HepG2 (cell line): ENCODE data around the gene MAN2A2. TPM values are rescaled to one million over a fixed set of nuclear protein-coding genes. Genes with fewer than 3 reads are reported as not detected.

Source experiments
- ATF6 ChIP-seq: sonication (generic); formaldehyde crosslinking; conservative IDR thresholded peaks from 2 replicates; pipeline ENCODE4 v1.4.0; 2020; ENCODE audit warnings: missing genetic modification reagents
- CTCF ChIP-seq: sonication (generic); formaldehyde crosslinking; IDR thresholded peaks from 2 replicates; pipeline ENCODE4 v1.5.0; 2020; ENCODE audit warnings: mild to moderate bottlenecking, missing genetic modification reagents, moderate library complexity
- FOSL2 ChIP-seq: sonication (generic); formaldehyde crosslinking; IDR thresholded peaks from 2 replicates; pipeline ENCODE4 v1.4.0; 2020; ENCODE audit warnings: missing genetic modification reagents
- HDAC6 ChIP-seq: fragments of 200-600 bp; sonication (generic); IDR thresholded peaks from 2 replicates; pipeline ENCODE4 v1.7.0; 2017; ENCODE audit warnings: mild to moderate bottlenecking, antibody characterized with exemption, low read length, low read depth
- HNRNPL ChIP-seq: fragments of 200-400 bp; formaldehyde crosslinking; IDR thresholded peaks from 2 replicates; pipeline ENCODE4 v1.6.1; 2017; ENCODE audit warnings: mild to moderate bottlenecking, low read depth, low read length
- NR2F1 ChIP-seq, 2 experiments: fragments of 450-650 bp in 1 of 2; formaldehyde crosslinking in 1 of 2; IDR thresholded peaks; 2 replicates each; pipeline versions ENCODE4 v1.5.0 to v1.6.1; 2016 to 2020; ENCODE audit warnings: mild to moderate bottlenecking in 1 of 2, missing compliant biosample characterization in 1 of 2, missing genetic modification reagents in 1 of 2, moderate library complexity in 1 of 2
- PCBP1 ChIP-seq: fragments of 200-400 bp; formaldehyde crosslinking; IDR thresholded peaks from 2 replicates; pipeline ENCODE4 v1.6.1; 2017; ENCODE audit warnings: mild to moderate bottlenecking, low read depth, low read length, borderline replicate concordance
- PRDM4 ChIP-seq: sonication (generic); formaldehyde crosslinking; IDR thresholded peaks from 2 replicates; pipeline ENCODE4 v1.9.0; 2021; ENCODE audit warnings: missing genetic modification reagents, borderline replicate concordance
- RBFOX2 ChIP-seq: fragments of 200-400 bp; formaldehyde crosslinking; IDR thresholded peaks from 2 replicates; pipeline ENCODE4 v1.6.1; 2017; ENCODE audit warnings: low read depth, mild to moderate bottlenecking, low read length
- SAP130 ChIP-seq: IDR thresholded peaks from 2 replicates; pipeline ENCODE4 v1.6.1; 2016; ENCODE audit warnings: low read depth
- SRSF1 ChIP-seq: fragments of 200-400 bp; formaldehyde crosslinking; optimal IDR thresholded peaks from 2 replicates; pipeline ENCODE3; 2017; ENCODE audit warnings: mild to moderate bottlenecking, low read depth, low read length, moderate library complexity
- TEAD3 ChIP-seq: optimal IDR thresholded peaks from 2 replicates; pipeline ENCODE3; 2016; ENCODE audit warnings: borderline replicate concordance
- TRAFD1 ChIP-seq: sonication (generic); formaldehyde crosslinking; IDR thresholded peaks from 2 replicates; pipeline ENCODE4 v1.5.1; 2020; ENCODE audit warnings: missing genetic modification reagents, mild to moderate bottlenecking, borderline replicate concordance
- ZMAT3 ChIP-seq: sonication (generic); formaldehyde crosslinking; conservative IDR thresholded peaks from 2 replicates; pipeline ENCODE4 v1.7.0; 2021; ENCODE audit warnings: missing genetic modification reagents
- ZNF33A ChIP-seq: sonication (generic); formaldehyde crosslinking; IDR thresholded peaks from 2 replicates; pipeline ENCODE4 v1.5.1; 2020; ENCODE audit warnings: missing genetic modification reagents, mild to moderate bottlenecking, moderate library complexity, borderline replicate concordance
- ZNF569 ChIP-seq: sonication (generic); formaldehyde crosslinking; IDR thresholded peaks from 2 replicates; pipeline ENCODE4 v1.5.0; 2020; ENCODE audit warnings: mild to moderate bottlenecking, missing genetic modification reagents, moderate library complexity, borderline replicate concordance
- ZNF777 ChIP-seq: sonication (generic); formaldehyde crosslinking; IDR thresholded peaks from 2 replicates; pipeline ENCODE4 v1.4.0; 2020; ENCODE audit warnings: missing genetic modification reagents
- polyA plus RNA-seq, 8 experiments: library from polyadenylated mRNA; depleted of rRNA in 3 of 8; stranded (reverse) in 7 of 8; unstranded in 1 of 8; fragments of >200 nt; fragmentation: Illumina TruSeq in 4 of 8; extraction: Trizol in 4 of 8; gene quantifications; 2 replicates each; pipeline versions ENCODE4 v1.2.1 to v1.2.3, GENCODE V29; 2011 to 2016; ENCODE audit warnings: low read depth in 4 of 8, missing spikeins in 1 of 8, mixed read lengths in 1 of 8; ENCODE audit not compliant: insufficient read depth in 1 of 8
- total RNA-seq, 5 experiments: library from RNA; depleted of rRNA; stranded (reverse); fragments of >200 nt; fragmentation: Illumina TruSeq; extraction: Trizol; gene quantifications; 2 replicates each; pipeline ENCODE4 v1.2.3, GENCODE V29; 2016; ENCODE audit warnings: low read depth in 1 of 5
- TF ChIP-seq, protein P1 (sequence below), 2 experiments: sonication (generic) in 1 of 2; formaldehyde crosslinking in 1 of 2; IDR thresholded peaks; 2 replicates each; pipeline versions ENCODE4 v1.4.0 to v1.6.1; 2018 to 2020; ENCODE audit warnings: missing genetic modification reagents in 2 of 2, borderline replicate concordance in 1 of 2, low read depth in 1 of 2, mild to moderate bottlenecking in 1 of 2, missing biosample characterization in 1 of 2

MAN2A2 gene
- total and polyA plus RNA-seq, 2 of the 13 experiments (the other 11 are each of a cell fraction or from before 2014, with no cell fraction given): 17.5 to 51.5 TPM

DNA sequence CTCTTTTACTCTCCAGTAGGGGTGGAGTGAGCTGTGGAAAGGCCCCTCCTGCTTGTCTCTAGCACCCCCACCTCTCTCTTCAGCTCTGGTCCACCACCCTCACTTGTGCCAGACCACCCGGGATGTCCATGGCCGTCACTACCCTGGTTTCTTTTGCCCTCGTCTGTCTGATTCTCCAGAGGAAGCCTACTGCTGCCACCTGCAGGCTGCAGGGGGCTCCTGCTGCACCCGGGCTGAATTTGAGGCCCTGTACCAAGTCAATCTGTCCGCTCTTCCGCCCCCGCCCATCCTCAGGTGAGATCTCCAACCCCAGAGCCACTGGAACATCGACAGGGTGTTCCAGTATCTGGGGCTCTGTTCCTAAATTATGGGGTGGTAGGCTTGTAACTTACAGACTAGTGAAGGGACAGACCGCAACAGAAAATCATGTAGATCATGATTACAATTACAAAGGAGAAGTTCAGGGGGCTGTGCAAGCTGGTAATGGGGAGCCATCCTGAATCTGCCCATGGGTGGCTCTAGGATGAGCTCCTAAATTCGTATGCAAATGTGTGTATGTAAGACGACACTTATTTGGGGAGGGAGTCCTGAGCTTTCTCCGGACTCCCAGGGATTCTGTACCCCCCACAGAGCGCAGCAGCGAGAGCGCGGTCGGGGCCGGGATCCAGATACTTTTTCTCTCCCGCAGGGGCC is 31.3 kb downstream of the MAN2A2 start (continued):
- TF ChIP-seq PRDM4: no peak
- TF ChIP-seq TRAFD1 (CRISPR knock-in tag): no peak
- TF ChIP-seq PCBP1: no peak
- no peak for TF ChIP-seq TEAD3 (CRISPR knock-in tag)
- no peak for TF ChIP-seq ZNF777 (CRISPR knock-in tag)
- TF ChIP-seq ZNF33A (CRISPR knock-in tag): 0 out of 2 replicates have a peak, but pooled peaks have one; percentile 40
- no peak for TF ChIP-seq ZNF569 (CRISPR knock-in tag)
- TF ChIP-seq CTCF (CRISPR knock-in tag): peak; percentile 91
- TF ChIP-seq FOSL2 (CRISPR knock-in tag): no peak
- TF ChIP-seq, protein P1, sequence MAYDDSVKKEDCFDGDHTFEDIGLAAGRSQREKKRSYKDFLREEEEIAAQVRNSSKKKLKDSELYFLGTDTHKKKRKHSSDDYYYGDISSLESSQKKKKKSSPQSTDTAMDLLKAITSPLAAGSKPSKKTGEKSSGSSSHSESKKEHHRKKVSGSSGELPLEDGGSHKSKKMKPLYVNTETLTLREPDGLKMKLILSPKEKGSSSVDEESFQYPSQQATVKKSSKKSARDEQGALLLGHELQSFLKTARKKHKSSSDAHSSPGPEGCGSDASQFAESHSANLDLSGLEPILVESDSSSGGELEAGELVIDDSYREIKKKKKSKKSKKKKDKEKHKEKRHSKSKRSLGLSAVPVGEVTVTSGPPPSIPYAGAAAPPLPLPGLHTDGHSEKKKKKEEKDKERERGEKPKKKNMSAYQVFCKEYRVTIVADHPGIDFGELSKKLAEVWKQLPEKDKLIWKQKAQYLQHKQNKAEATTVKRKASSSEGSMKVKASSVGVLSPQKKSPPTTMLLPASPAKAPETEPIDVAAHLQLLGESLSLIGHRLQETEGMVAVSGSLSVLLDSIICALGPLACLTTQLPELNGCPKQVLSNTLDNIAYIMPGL (CRISPR knock-in tag; IDR thresholded peaks at IDR 0.05; ENCODE audit: borderline replicate concordance in 1 of 2, low read depth in 1 of 2): peak; percentile 67 to 71; a peak in 2 of 4 replicates
- TF ChIP-seq HDAC6: no peak
- no peak for TF ChIP-seq HNRNPL
- TF ChIP-seq ZMAT3 (CRISPR knock-in tag): no peak
- no peak for TF ChIP-seq SRSF1
- no peak for TF ChIP-seq RBFOX2
- peak; percentile 63; the same call in 1 of the 2 replicates for TF ChIP-seq SAP130 (CRISPR knock-in tag)
- TF ChIP-seq NR2F1 (CRISPR knock-in tag; IDR thresholded peaks at IDR 0.05): no peak
- TF ChIP-seq ATF6 (CRISPR knock-in tag): no peak
